ENCODE measurements around the gene CYP4A22.
"Not testable (repeated sequence)": the region's sequence is repeated elsewhere in the genome, so short reads cannot be mapped to it uniquely, and the experiment has no call there.

Gene CYP4A22

DNA sequence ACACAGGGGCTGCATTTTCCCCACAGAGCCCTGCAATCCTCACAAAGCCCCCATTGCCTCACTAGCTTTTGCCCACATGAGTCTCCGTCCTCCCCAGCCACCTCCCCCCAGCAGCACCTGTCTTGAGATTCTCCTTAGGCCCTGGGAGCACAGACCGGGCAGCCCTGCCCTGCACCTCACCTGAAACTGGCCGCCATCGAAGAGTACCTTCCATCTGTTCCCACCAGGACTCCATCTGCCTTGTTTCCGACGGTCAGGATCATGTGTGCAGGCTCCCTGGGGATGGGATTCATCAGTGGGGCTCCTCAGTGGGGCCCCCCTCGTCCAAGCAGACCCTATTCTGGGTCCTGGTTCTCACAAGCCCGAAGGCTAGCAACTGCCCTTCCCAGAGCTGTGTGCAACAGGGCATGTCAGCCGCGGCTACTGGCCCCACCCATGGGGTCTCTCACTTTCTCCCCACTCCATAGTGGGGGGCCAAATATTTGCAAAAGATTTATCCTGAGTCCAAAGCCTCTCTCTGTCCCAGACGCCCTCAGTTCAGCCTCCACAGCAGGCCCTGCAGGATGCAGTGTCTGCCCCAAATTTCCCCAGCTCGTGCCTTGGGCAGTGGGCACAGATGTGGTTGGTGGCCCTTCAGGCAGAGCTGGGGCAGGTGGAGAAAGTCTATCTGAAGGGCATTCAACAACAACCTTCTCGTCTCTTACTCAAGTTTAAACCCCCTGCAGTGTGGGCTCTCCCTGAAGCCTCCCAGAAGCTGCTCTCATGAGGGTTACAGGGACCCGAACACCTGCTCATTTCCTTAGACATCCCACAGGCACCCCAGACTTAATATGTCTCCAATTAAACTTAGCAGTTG lies 47.8 kb downstream of the CYP4A22 start:
- DNase-seq (ENCODE audit: low read depth): no peak

DNA sequence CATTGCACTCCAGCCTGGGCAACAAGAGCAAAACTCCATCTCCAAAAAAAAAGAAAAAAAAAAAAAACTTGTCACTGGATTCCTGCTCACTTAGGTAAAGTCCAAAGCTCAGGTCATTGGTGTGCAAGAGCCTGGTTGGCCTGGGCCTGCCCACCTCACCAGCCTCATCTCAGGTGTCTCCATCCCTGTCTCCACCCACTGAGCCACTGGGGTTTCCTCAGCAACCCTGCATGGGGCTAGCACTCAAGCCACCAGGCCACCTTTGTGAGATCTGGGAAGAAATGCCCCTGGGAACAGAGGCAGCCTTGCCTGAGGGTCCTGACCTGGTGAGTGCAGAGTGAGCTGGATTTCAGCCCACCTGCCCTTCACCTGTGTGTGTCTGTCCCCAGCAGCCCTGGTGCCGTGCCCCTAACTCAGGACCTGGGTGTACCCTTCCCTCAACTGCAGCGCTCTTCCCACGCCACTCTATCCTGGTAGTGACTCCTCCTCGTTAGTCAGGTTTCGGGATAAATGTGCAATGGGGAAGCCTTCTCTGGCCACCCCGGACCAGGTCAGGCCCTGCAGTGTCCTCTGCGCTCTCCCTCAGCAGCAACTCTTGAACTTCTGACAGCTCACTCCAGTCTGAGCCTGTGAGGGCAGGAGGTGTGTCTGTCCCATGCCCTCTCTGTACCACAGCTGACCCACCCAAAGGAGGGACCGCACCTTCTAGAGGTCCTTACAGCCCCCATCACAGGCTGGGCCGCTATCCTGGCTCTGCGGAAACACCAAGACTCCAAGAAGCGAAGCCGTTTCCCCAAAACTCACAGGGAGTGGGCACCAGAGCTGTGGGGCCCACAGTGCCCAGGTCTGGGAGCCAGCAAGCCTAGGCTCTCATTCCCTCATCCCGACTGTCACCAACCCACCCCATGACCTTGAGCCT lies 49.3 kb downstream of the CYP4A22 start:
- no peak for DNase-seq (ENCODE audit: low read depth)

DNA sequence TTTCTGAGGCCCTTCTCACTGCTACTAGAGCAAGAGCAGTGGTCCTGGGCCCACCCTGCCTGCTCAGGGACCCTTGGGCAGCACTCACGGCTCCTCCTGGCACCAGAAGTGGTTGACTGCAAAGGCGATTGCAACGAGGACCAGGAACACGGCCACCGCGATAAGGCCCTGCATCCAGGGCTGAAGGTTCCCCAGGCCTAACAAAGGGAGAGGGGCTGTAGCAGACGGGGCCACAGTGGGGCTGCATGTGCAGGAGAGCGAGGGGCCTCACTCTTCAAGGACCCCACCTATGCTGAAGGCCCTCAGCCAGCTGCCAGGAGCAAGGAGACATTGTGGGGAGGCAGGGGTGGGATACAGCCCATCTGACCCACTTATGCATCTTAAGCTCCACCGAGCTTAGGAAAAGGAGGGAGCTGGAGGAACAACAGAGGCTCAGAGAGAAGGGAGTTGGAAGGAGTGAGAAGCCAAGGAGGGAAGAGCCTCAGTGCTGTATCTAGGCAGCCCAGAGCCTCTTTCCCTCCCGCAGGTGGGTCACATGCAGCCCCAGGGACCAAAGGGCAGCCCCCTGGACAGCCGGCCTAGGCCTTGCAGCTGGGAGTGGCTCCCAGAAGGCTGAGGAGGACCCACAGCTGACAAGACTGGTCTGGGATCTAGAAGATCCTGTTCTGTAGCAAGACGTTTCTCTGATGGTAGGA lies 50.1 kb downstream of the CYP4A22 start:
- no peak for DNase-seq (ENCODE audit: low read depth)

- DNase-seq (ENCODE audit: low read depth): no peak
Observed at GRCh38 chr1:47187926-47188250, 50.6 kb downstream of the CYP4A22 start.

DNA sequence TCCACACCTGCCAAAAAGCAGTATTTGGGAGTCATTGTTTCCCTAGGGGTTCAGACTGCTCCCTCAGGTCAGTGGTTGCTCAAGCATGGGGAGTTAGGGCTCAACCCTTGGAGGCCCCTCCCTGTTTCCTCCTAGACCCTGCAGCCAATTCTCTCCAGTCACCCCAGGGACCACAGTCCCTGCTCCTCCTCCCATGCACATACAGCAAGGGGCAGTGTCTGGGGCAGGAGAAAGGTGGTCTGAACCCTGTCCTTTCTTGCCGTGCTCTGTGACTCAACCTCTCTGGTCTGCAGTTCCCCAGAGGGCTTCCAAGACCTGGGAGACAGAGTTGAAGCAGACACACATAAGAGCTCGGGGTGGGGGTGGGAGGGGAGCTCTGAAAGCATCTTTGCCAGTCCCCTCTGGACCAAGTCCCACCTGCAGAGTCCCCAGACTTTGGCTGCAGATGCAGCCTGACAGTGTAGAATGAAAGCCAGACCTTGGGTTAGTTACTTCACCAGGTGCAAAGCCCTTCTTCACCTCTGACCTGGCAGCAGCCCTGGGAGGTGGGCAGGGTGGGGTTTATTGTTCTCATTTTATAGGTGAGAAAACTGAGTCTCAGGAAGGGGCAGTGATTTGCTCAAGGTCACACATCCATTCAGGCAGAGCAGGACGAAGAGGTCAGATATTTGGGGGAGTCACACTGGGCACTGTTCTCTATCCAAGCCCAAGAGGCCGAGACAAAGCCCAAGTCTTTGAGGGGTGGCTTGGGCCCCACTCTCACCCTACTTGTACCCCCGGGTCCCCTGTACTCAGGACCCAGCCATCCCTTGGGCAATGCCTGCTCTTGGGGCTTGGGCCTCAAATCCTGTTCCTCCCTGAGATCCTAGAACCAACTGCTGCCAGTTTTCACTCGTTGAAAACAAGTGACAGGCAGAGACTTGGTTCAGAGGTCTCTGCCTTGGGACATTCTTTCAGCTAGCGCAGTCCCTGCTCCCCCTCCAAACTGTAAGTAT lies 51.8 kb downstream of the CYP4A22 start:
- no peak for DNase-seq (ENCODE audit: low read depth)

DNA sequence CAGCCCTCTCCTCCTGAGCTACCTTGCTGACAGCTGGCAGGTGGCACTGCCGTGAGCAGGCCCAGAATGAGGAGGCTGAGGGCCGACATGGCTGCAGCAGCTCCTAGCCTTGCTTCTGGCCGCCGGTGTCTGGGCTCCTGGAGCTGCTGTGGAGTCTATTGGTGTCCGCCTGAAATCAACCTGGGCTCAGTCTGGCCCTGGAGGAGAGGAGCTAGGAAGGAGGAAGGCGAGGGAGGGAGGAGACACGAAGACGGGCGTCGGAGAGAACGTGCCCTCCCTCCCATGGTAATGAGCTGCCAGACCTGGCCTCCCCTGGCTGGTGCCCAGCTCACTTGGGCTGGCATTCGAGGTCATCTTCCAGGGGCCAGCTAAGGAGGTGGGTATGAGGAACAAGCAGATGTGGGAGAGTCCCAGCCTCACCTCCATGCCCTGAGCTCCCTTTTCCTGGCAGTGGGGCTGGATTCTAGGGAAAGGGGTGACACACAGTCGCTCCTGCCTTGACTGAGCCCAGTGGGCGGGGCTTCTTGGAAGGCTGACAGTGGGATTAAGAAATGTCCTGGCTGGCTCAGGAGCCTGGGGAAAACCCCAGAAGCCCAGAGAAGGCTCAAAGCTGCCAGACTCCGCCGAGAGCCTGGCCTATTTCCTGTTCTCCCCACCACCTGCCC lies 52.7 kb downstream of the CYP4A22 start, which contains the start of gene PDZK1IP1:
PDZK1IP1 (minus strand) TSS at position 193 of the 665 bp plus-strand sequence; CDS start at position 89, 104 bp downstream.
- peak; percentile 69 for DNase-seq (ENCODE audit: low read depth)

- DNase-seq (ENCODE audit: low read depth): no peak
Observed at GRCh38 chr1:47190509-47190855, 53.2 kb downstream of the CYP4A22 start.

- DNase-seq (ENCODE audit: low read depth): no peak
Observed at GRCh38 chr1:47190857-47191256, 53.6 kb downstream of the CYP4A22 start.

DNA sequence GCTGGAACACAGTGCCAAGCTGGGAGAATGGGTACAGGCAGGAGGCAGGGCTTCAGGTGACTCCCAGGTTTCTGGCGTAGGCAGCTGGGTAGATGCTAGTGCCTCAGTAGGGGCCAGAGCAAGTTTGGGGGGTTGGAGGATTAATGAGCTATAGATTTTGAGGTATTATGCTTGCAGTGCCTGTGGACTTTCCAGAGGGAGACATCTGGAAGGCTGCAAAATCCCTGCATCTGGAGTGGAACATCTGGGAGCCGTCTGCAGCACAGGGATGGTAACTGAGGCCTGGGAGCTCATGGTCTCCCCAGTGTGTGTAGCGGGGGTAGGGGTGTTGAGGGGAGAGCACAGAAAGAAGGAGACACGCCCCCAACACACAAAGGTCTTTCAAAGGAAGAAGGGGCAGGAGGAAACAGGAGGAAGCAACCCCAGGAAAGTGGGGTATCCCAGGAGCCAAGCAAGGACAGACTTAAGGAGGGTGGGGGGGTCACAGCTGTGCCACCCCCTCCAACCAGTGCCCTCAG lies 54.8 kb downstream of the CYP4A22 start:
- DNase-seq (ENCODE audit: low read depth): no peak

GRCh38 chr1:47192458-47193384 lies 55.5 kb downstream of the CYP4A22 start:
- peak; percentile 70 for DNase-seq (ENCODE audit: low read depth)

DNA sequence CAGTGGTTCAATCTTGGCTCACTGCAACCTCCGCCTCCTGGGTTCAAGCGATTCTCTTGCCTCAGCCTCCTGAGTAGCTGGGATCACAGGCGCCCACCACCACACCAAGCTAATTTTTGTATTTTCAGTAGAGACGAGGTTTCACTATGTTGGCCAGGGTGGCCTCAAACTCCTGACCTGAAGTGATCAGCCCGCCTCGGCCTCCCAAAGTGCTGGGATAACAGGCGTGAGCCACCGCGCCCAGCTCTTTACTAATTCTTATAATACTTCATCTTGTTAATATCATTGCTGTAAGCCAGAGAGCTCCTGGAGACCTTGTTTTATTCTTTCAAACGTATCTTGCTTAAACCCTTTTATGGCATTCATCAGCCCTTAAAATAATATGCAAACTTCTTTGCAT lies 56.3 kb downstream of the CYP4A22 start:
- not testable (repeated sequence) for DNase-seq (ENCODE audit: low read depth)

- DNase-seq (ENCODE audit: low read depth): no peak
Observed at GRCh38 chr1:47194311-47194710, 57.1 kb downstream of the CYP4A22 start.

DNA sequence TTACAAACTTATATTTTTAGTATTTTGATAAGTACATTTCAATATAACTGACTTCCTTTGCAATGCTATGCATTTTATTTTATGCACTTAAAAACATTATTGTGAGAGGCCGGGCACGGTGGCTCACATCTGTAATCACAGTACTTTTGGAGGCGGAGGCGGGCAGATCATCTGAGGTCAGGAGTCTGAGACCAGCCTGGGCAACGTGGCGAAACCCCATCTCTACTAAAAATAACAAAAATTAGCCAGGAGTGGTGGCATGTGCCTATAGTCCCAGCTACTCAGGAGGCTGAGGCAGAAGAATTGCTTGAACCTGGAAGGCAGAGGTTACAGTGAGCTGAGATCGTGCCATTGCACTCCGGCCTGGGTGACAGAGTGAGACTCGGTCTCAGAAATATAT lies 58.7 kb downstream of the CYP4A22 start:
- not testable (repeated sequence) for DNase-seq (ENCODE audit: low read depth)

DNA sequence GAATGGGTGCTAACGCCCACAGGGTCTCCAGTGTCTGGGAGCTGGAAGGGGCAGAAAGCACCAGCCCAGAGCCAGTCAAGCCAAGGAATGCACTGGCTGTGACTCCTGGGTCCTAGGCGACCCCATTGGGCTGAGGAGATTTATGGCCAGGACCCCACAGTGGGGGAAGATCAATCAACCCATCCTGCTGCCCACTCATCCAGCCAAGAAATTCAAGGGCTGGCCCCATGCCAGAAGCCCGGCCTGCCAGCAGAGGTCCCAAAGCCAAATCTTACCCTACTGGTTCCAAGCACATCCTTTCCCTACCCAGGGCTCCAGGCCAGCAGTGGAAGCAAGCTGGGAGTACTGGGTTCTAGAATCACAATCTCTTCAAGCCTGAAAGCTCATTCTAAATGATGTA lies 59.4 kb downstream of the CYP4A22 start:
- no peak for DNase-seq (ENCODE audit: low read depth)

GRCh38 chr1:47198214-47198613 lies 61.0 kb downstream of the CYP4A22 start:
- no peak for DNase-seq (ENCODE audit: low read depth)

Data from EH (cell line).